HG03442 (cell line): ENCODE data around the gene SLC25A31.

Experiments
- ATAC-seq: cut with Tn5 transposase; IDR thresholded peaks from one replicate; pipeline ENCODE4 v1.9.1; 2021; ENCODE audit warnings: mild to moderate bottlenecking, moderate library complexity; ENCODE audit not compliant: unreplicated experiment

The SLC25A31 gene

DNA sequence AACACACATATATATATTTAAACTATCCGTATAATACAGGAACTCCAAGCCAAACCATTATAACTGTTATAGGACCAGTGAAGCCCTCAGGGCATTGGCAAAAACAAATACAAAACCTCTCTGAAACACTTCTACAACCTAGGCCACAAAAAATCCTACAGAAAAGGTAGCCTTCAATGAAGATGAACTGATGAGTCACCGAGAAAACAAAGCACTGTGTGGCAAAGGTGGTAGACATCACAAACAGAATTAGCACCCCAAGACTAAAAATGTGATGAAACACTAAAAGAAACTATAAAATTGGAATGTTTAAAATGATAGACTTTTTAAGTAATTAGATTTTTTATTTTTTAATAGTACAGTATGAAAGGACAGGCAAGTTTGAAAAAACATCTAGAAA is 46.4 kb downstream of the SLC25A31 start:
- no peak for ATAC-seq

- ATAC-seq: no peak
These were observed 47.3 kb downstream of the SLC25A31 start for GRCh38 chr4:127777487-127777886.

- ATAC-seq: no peak
These were observed 47.9 kb downstream of the SLC25A31 start for GRCh38 chr4:127778102-127778501.

DNA sequence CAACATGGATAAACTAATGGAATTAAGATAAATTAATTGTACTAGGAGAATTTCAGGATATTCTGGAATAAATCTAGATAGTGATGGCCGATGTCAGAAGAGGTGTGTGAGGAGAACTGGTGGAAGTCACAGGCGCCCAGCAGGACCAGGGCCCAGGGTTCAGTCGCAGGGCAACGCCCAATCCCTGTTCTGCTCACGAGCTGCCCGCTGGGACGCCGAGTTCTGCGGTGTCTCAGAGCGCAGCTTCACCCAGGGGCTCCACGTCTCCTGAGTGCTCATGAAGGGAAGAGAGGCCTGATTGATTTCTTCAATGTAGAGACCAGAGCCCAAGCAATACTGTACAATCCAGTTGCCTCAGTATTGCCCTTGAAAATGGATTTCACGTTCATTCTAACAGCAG is 50.4 kb downstream of the SLC25A31 start:
- no peak for ATAC-seq

- ATAC-seq: peak; percentile 38
These were observed 51.3 kb downstream of the SLC25A31 start for GRCh38 chr4:127781300-127782024.

DNA sequence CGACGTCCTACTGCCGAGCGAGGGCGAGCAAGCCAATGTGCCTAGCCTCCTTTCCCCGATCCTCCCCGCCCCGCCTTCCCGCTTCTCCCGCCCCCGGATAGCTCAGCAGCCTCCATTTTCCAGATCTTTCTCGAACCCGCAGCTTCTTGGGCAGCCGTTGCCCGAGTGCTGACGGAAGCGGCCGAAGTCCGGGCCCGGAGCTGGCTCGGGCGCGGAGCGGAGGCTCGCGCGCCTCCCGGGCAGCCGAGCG is 51.8 kb downstream of the SLC25A31 start:
- ATAC-seq: peak; percentile 72

DNA sequence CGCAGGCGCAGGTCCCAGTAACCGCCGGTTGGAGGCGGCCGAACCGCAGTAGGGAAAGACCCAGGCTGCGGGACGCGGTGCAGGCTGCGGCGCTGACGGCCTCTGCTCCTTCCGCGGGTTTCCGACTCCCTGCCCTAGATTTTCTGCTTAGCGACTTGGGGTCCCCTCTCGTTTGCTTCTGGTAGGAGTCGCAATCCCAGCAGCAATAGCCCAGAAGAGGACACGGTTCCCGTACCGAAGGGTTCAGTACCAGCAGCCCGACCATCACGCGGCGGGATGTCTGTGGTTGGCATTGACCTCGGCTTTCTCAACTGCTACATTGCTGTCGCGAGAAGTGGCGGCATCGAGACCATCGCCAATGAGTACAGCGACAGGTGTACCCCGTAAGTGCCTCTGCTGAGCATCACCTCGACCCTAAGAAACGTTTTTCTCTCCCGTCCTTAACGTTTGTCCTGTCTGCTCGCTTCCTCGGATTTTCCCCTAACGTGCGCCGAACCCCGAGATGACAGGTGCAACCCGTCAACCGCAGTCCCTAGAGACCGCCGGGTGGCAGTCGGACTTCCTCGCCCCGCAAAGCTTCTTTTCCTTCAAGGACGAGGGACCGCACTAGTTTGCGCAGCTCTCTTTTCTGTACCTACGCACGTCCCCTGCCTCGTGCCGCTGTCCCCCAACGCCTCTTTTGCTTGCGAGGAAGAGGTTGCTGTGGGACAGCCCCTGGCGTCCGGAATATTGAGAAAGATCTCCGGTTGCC is 52.2 kb downstream of the SLC25A31 start, which contains the start of gene HSPA4L:
Gene HSPA4L, plus strand, starts transcription at position 48 of the 751 bp plus-strand sequence. Its CDS starts 229 bp downstream, at position 277.
- ATAC-seq: peak; percentile 30

DNA sequence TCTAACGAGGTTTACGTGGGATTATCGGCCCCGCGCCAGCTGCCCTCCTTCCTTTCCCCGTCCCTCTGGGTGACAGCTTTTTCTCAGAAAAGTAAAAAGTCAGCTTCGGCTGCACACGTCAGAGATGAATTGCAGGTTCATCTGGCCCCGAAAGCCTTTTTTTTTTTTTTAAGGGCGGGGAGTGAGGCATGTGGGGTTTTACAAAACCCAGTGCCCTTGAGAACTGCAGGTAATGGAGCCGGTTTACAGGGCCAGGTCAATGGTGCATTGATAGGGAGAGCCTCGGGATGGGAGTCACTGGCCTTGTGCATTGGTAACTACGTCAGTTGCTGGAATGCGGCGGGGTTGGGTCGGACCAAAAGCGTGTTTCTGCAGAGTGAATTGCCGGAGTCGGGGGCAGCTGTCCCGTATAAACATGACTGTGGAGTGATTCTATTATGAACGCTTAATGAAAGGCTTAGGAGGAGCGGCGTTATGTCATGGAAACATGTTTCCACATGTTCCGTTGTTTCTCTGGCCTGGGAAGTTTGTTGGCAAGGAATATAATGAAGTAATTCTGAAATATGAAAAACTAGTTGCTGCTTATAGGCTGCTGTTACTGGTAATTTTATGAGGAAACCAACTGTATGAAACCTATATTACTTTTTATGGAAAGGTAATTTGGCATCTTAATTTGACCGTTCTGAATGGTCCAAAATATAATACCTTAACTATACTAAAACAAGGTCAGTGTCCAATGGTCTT is 53.0 kb downstream of the SLC25A31 start:
- peak; percentile 10 for ATAC-seq

GRCh38 chr4:127783955-127784770 is 54.0 kb downstream of the SLC25A31 start:
- no peak for ATAC-seq

DNA sequence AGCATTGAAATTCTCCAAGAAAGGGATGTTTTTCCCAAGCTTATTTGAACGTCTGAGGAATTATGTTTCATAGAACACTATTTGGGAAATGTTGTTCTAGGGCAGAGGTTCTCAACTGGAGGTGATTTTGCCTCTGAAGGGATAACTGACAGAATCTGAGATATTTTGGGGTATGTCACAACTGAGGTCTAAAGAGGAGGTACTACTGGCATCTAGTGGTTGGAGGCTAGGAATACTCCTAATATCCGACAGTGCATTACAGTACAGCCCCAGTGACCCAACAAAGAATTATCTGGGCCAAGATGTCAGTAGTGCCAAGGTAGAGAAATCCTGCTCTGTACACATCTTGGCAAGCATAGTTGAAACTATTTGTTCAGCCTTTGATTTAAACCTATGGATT is 58.3 kb downstream of the SLC25A31 start:
- ATAC-seq: no peak

DNA sequence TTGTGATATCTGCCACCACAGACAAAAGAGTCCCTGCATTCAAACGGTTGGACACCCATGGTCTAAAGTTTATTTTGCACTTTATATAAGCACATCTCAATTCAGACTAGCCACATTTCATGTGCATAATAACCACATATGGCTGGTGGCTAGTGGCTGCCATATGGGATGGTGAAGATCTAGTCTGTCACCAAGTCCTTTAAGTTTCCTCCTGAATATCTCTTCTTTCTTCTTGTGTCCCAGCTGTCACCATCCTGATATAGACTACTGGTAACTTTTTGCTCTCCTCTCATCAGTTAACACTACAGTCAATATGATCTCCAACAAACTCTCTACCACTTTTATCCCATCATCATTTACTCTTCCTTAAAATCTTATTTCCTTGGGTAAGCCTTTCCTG is 61.2 kb downstream of the SLC25A31 start:
- no peak for ATAC-seq

- no peak for ATAC-seq
These were observed 63.3 kb downstream of the SLC25A31 start for GRCh38 chr4:127793528-127793927.

- no peak for ATAC-seq
These were observed 69.5 kb downstream of the SLC25A31 start for GRCh38 chr4:127799711-127800110.

GRCh38 chr4:127809173-127809800 is 79.1 kb downstream of the SLC25A31 start:
- ATAC-seq: no peak

DNA sequence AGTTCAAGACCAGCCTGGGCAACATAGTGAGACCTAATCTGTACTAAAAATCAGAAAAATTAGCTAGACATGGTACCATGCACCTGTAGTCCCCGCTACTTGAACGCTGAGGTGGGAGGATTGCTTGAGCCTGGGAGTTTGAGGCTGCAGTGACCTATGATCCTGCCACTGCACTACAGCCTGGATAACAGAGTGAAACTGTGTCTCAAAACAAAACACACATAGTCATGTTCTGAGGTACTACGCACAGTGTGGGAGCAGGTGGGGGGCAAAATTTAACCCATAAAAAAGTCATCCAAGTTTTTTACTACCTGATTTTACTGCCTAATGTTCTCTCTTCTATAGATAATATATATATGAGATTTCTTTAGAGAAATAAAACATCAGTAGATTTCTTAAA is 80.4 kb downstream of the SLC25A31 start:
- ATAC-seq: no peak

GRCh38 chr4:127822430-127822829 is 92.2 kb downstream of the SLC25A31 start:
- no peak for ATAC-seq
